KOPT-K1 (cell line): ENCODE data around the gene PFN1.
A peak's percentile ranks its signal among the peaks of the same experiment; 100 is the strongest.

ENCODE experiments used
- H3K27ac ChIP-seq: fragments of 200-600 bp; sonication (generic); 2 replicates; pipeline ENCODE4 v1.5.1; 2016; ENCODE audit warnings: antibody characterized with exemption, mild to moderate bottlenecking, low read depth, low read length; ENCODE audit not compliant: poor library complexity, severe bottlenecking
- H3K36me3 ChIP-seq: fragments of 200-600 bp; sonication (generic); 2 replicates; pipeline ENCODE4 v1.5.1; 2017; ENCODE audit warnings: antibody characterized with exemption, mild to moderate bottlenecking, low read length, moderate library complexity; ENCODE audit not compliant: insufficient read depth
- H3K9me3 ChIP-seq: fragments of 200-600 bp; sonication (generic); 2 replicates; pipeline ENCODE4 v1.5.1; 2017; ENCODE audit warnings: antibody characterized with exemption, low read length, mild to moderate bottlenecking; ENCODE audit not compliant: insufficient read depth, poor library complexity, severe bottlenecking

The PFN1 gene

DNA sequence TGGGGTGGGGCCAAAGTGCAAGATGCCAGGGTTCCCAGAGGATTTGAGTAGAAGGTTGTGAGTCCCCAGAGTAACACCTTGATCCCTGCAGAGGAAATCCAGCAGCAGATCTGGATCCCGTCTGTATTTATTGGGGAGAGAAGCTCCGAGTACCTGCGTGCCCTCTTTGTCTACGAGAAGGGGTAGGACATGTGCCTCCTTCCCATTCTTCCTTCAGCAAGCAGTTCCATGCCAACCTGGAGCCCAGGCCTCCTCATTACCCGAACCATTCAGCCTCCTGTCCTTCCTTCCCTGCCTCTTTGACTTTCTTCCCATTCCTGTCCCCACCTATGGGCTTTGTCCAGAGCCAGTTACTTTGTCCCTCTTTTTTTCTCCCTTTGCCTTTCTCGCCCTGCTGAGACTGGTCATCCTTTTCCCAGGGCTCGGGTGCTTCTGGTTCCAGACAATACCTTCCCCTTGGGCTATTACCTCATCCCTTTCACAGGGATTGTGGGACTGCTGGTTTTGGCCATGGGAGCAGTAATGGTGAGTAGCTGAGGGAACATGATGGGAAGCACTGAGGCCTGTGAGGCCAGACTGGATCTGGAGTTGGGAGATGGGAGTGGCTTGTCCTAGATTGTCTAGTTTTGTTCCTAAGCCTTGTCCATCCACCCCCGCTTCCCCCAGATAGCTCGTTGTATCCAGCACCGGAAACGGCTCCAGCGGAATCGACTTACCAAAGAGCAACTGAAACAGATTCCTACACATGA is 5.4 kb downstream of the PFN1 start:
- Histone ChIP-seq H3K27ac (peak overlapping the region; percentile 99), H3K9me3 (no peaks in the 10 kb centered on the region), H3K36me3 (peaks cover 66% of the 10 kb centered on the region)

DNA sequence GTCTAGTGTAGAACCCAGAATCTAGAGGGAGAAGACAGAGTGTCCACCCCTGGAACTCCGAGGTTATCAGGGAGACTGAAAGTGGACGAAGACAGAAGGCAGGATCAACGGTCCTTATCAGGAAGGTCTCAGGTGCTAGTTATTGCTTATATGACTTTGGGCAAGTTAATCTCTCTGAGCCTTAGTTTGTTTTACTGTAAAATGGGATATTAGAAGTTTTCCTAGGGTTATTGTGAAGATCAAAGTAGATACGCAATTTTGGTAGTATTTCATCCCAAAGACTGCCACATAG is 7.1 kb downstream of the PFN1 start:
- H3K27ac ChIP-seq = peak overlapping the region; percentile 99
- H3K9me3 ChIP-seq = no peaks in the 10 kb centered on the region
- H3K36me3 ChIP-seq = peaks cover 68% of the 10 kb centered on the region

DNA sequence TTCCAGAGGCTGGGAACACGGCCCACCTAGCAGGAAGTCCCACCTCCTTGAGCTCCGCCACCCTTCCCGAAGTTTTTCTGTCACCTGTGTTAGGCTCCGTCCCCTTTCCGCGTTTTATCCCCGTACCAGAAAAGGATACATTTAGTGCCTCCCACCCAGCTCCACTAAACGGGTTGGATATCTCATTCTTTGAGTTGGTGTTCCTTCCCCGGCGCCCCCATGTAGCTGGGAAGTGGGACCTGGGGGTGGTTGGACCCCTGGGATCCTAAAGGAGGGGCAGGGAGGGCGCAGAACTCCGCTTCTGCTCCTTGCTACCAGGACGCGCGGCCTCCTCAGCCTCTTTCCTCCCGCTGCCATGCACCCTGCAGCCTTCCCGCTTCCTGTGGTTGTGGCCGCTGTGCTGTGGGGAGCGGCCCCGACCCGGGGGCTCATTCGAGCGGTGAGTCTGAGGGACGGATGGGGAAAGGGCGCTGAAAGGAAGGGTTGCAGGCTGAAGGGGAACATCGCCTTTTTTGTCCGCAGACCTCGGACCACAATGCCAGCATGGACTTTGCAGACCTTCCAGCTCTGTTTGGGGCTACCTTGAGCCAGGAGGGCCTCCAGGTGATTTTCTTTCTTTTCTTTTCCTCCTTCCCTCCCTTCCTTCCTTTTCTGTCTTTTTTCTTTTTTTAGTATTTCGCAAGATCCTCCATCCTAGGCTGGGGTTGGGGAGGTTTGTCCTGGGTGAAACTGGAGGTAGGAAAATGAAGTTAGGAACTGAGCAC is 7.6 kb downstream of the PFN1 start:
- Histone ChIP-seq H3K27ac (peak overlapping the region; percentile 99), H3K9me3 (no peaks in the 10 kb centered on the region), H3K36me3 (peaks cover 68% of the 10 kb centered on the region)

DNA sequence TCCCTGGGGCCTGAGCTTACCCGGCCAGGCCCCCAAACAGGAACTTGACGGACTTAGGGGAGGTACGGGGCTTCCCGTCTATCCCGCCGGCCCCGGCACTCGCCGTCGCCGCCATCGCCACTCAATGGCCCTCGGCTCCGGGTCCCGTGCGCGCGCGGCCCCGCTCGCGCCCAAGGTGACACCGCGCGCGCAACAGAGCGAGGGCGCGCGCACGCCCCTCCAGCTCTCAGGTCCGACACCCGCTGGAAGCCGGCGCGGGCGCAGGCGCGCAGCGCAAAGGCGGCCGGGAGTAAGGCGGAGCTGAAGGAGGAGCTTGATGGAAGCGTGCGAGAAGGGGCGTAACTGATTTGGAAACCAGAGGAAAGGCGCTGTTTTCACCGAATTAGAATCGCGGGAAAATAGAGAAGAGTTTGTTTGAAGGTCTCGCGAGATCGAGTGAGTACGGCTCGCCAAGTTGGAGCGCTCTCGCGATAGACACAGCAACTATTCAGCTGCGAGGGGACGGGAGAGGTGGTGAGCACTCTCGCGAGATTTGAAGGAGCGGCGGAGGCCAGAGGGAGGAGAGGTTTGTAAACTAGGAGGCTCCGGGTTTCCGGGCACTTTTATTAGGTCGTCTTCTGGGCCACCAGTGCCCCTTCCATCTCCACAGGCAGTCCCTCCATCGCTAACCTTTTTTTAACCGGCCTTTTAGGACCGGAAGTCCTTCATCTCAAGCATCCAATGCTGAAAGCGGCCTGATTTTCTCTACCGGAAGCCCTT is 8.4 kb downstream of the PFN1 start, which contains the start of the genes RNF167 and SLC25A11:
RNF167 (plus strand) TSS at position 473 of the 759 bp plus-strand sequence. CDS start 642 bp downstream, outside the sequence.
SLC25A11 (minus strand) TSS at position 251 of the 759 bp plus-strand sequence; CDS start at position 115, 136 bp downstream.
- Histone ChIP-seq H3K27ac (peak within 1 kb of the TSS; percentile 99), H3K36me3 (peaks cover 65% of the 10 kb centered on the region)

DNA sequence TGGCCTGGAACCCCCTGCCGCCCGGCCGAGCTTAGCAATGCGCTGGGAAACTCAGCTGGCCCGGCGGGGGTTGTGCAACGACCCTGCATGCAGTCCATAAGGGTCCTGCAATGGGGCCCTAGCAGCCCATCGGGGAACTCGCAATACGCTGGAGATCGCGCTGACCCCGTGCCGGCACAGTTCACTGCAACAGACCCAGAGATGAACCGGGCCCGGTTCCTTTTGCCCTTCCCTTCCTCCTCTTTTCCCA is 8.9 kb downstream of the PFN1 start:
- Histone ChIP-seq H3K36me3 (peaks cover 60% of the 10 kb centered on the region), H3K9me3 (no peaks in the 10 kb centered on the region)

More for the DNA sequence above, 8.4 kb downstream of the PFN1 start, which contains the start of the genes RNF167 and SLC25A11:
- no peaks in the 10 kb centered on the region for H3K9me3 ChIP-seq

DNA sequence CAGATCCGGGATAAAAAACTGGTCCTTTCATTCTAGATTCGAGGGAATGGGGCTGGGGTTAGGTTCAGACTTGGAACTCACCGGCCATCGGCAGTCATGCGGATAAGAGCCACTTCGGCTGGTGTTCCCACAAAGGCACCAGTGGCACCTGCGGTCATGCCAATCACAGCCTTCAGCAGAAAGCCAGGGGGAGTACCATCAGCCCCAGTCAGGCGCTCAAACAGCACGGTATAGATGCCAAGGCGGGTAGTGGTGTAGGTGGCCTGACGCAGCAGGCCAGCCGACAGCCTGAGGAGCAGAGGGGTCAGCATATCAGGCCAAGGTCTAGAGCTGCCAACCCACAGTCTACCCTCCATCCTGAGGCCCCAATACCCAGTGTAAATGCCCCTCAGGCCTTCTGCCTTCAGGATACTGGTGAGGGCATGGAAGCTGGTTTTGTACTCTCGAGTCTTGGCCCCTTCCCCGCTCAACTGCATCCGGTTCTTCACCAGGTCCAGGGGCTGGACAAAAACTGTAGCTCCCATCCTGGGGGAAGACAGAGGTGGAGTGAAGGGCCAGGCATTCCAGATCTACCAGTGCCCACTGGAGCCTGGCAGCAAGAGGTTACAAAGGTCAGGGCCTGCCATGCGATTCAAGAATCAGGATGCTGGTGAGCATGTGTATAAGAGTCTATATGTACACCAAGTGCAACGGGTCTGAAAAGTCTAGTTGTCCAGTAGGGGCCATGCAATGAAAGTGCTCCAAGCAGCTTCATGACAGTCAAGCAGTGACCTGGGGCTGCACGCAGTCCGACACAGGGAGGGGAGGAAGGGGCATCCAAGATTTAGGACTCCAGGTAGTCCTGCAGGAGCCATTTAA is 9.4 kb downstream of the PFN1 start:
- Histone ChIP-seq H3K27ac (peak overlapping the region; percentile 99), H3K36me3 (peaks cover 55% of the 10 kb centered on the region)

More for the DNA sequence above, 8.9 kb downstream of the PFN1 start:
- peak overlapping the region; percentile 99 for H3K27ac ChIP-seq

DNA sequence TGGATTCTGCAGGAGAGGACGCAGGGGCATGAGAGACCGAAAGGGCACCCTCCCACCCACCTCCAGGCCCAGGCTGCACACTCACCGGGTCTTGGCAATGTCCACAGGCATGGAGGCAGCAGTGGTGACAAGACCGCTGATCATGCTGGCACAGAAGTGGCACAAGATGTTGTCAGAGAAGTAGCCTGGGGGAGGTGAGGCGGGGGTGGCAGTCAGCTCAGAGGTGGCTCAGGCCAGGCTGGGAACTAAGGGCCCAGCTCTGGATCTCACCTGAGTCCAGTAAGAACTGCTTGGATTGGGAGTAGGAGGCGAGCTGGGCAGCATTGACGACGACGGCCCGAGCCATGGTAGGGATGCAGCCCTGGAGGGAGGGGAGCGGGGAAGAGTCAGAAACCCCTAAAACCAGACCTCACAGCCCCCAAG is 10.2 kb downstream of the PFN1 start:
- Histone ChIP-seq H3K27ac (peak overlapping the region; percentile 99), H3K9me3 (no peaks in the 10 kb centered on the region), H3K36me3 (peaks cover 50% of the 10 kb centered on the region)

More for the DNA sequence above, 9.4 kb downstream of the PFN1 start:
- no peaks in the 10 kb centered on the region for H3K9me3 ChIP-seq

DNA sequence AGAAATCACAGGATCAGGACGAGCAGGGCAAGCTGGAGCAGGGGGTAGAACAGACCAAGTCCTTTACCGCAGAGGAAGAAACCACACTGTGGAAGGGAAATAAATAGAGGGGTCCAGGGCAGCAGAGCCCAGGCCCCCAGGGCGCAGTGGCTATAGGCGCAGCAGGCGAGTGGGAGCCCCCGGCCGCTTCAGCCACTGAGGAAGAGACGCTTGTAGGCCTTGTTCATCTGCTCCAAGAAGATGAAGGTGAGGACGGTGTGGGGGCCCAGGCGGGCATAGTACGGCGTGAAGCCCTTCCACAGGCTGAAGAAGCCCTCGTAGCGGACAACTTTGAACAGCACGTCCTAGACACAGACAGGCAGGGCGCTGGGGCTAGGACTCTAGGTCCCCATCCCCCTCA is 10.8 kb downstream of the PFN1 start:
- Histone ChIP-seq H3K9me3 (no peaks in the 10 kb centered on the region), H3K36me3 (peaks cover 50% of the 10 kb centered on the region), H3K27ac (no peak overlapping the region)

DNA sequence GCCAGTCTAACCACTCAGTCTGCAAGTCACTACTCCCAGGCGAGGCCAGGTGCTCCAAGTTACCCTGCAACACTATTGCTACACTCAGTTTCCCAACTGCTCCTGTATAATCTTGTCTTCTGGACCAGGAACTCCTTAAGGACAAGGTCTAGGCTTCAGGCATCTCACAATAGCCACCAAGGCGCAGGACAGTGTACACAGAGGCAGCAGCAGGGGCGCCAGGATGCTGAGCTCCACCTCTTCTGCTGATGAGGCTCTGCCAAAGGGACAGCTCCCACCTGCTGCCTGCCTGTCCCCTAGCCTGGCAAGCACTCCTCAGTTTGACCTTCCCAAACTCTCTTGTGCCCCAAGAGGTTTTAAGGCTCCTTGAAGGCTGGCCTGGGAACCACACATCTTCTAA is 11.9 kb downstream of the PFN1 start:
- Histone ChIP-seq H3K9me3 (no peaks in the 10 kb centered on the region), H3K36me3 (peaks cover 44% of the 10 kb centered on the region), H3K27ac (no peak overlapping the region)

DNA sequence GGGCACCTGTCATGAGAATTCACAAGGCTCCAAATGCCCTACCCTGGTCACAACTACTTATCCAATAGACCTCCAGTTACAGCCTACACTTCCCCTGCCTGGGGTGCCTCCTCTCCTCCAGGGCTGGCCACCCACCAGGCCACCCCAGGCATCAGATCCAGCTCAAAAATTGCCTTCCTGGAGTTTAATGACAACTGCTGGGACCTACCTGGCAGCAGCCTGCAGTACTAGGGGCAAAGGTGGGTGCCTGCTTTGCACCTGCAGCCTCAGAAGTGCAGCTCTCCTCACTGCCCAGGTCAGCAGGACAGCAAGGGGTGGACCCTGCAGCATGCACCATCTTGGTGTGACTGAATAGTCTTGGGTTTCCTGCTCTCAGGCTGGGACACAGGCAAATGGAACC is 12.7 kb downstream of the PFN1 start:
- Histone ChIP-seq H3K27ac (no peak overlapping the region), H3K36me3 (peaks cover 51% of the 10 kb centered on the region), H3K9me3 (no peaks in the 10 kb centered on the region)

DNA sequence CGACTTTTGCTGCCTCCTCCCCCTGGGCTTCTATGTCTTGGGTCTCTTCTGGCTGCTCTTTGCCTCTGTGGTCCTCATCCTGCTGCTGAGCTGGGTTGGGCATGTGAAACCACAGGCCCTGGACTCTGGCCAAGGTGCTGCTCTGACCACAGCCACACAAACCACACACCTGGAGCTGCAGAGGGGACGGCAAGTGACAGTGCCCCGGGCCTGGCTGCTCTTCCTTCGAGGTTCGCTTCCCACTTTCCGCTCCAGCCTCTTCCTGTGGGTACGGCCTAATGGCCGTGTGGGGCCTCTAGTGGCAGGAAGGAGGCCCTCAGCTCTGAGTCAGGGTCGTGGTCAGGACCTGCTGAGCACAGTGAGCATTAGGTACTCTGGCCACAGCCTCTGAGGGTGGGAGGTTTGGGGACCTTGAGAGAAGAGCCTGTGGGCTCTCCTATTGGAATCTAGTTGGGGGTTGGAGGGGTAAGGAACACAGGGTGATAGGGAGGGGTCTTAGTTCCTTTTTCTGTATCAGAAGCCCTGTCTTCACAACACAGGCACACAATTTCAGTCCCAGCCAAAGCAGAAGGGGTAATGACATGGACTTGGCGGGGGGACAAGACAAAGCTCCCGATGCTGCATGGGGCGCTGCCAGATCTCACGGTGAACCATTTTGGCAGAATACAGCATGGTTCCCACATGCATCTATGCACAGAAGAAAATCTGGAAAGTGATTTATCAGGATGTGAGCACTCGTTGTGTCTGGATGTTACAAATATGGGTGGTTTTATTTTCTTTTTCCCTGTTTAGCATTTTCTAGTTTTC is 14.0 kb downstream of the PFN1 start:
- Histone ChIP-seq H3K27ac (no peak overlapping the region), H3K36me3 (peaks cover 62% of the 10 kb centered on the region), H3K9me3 (no peaks in the 10 kb centered on the region)

DNA sequence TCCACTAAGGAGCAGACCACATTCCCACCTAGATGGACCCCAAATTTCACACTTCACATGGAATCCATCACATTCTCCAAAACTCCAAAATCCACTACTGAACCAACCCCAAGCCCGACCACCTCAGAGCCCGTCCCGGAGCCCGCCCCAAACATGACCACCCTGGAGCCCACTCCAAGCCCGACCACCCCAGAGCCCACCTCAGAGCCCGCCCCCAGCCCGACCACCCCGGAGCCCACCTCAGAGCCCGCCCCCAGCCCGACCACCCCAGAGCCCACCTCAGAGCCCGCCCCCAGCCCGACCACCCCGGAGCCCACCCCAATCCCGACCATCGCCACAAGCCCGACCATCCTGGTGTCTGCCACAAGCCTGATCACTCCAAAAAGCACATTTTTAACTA is 14.7 kb downstream of the PFN1 start:
- H3K27ac ChIP-seq = no peak overlapping the region
- H3K9me3 ChIP-seq = no peaks in the 10 kb centered on the region
- H3K36me3 ChIP-seq = peaks cover 68% of the 10 kb centered on the region

DNA sequence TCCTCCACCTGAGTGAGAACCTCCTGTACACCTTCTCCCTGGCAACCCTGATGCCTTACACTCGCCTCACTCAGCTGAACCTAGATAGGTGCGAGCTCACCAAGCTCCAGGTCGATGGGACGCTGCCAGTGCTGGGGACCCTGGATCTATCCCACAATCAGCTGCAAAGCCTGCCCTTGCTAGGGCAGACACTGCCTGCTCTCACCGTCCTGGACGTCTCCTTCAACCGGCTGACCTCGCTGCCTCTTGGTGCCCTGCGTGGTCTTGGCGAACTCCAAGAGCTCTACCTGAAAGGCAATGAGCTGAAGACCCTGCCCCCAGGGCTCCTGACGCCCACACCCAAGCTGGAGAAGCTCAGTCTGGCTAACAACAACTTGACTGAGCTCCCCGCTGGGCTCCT is 15.6 kb downstream of the PFN1 start:
- no peaks in the 10 kb centered on the region for H3K9me3 ChIP-seq
- no peak overlapping the region for H3K27ac ChIP-seq
- peaks cover 62% of the 10 kb centered on the region for H3K36me3 ChIP-seq

DNA sequence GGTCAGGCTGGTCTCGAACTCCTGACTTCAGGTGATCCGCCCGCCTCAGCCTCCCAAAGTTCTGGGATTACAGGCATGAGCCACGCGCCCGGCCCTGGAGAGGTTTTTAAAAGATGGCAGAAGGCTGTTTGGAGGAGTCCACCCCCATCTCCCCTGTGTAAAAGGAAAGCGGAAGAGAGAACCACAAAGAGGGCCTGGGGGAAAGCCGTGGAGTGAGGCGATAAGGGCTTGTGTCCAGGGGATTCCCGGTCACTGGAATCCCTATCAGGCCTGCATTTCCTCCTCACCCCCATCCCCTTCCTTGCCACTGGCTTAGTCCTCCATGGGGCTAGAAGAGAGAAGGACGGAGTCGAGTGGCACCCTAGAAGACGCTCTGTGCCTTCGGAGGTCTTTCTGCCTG is 16.4 kb downstream of the PFN1 start, which contains the start of gene GP1BA:
GP1BA (plus strand) TSS at position 315 of the 400 bp plus-strand sequence. CDS start 328 bp downstream, outside the sequence.
- no peak within 1 kb of the TSS for H3K27ac ChIP-seq

More for the DNA sequence above, 16.4 kb downstream of the PFN1 start, which contains the start of gene GP1BA:
- peaks cover 55% of the 10 kb centered on the region for H3K36me3 ChIP-seq
- no peaks in the 10 kb centered on the region for H3K9me3 ChIP-seq
